Muscle of leg (tissue), 11 donors: ENCODE data around the gene RBMS1. TPM values are rescaled to one million over a fixed set of nuclear protein-coding genes. Genes with fewer than 3 reads are reported as not detected.

ENCODE experiments used
- DNase-seq: peaks from one replicate; pipeline ENCODE4 v3.0.0; 2013
- H3K27ac ChIP-seq: one replicate; pipeline ENCODE4 v1.5.1; 2013; ENCODE audit warnings: mild to moderate bottlenecking, low read length, control low read depth
- H3K27me3 ChIP-seq: one replicate; pipeline ENCODE4 v1.6.1; 2013; ENCODE audit warnings: low read length; ENCODE audit not compliant: control insufficient read depth, insufficient read depth
- H3K36me3 ChIP-seq: one replicate; pipeline ENCODE4 v1.6.1; 2013; ENCODE audit warnings: low read length; ENCODE audit not compliant: control insufficient read depth, insufficient read depth
- H3K4me1 ChIP-seq: one replicate; pipeline ENCODE4 v1.6.1; 2013; ENCODE audit warnings: low read length; ENCODE audit not compliant: control insufficient read depth, insufficient read depth
- H3K4me3 ChIP-seq: one replicate; pipeline ENCODE4 v1.5.1; 2013; ENCODE audit warnings: low read length, control low read depth
- H3K9me3 ChIP-seq: replicated peaks from 2 replicates; pipeline ENCODE4 v1.6.1; 2013; ENCODE audit warnings: low read depth, low read length; ENCODE audit not compliant: control insufficient read depth
- WGBS: methylation state at CpG from one replicate; pipeline ENCODE4 v1.1.5; 2013; ENCODE audit warnings: missing lambda C conversion rate; ENCODE audit not compliant: insufficient coverage; 5-methylcytosine and 5-hydroxymethylcytosine counted together
- polyA plus RNA-seq, 8 donors: library from polyadenylated mRNA; unstranded; fragments of 120-200 nt; gene quantifications; one replicate each; pipeline versions ENCODE4 v1.2.1 to v1.2.3, GENCODE V29; 2013; ENCODE audit warnings: inconsistent platforms in 1 of 8, low replicate concordance in 1 of 8; ENCODE audit not compliant: insufficient read length in 8 of 8, insufficient read depth in 1 of 8
- total RNA-seq: library from RNA; stranded (reverse); fragments of 120-200 nt; gene quantifications from one replicate; pipeline ENCODE4 v1.2.4, GENCODE V29; 2013

RBMS1 gene
- total and polyA plus RNA-seq, 9 donors: 41.4 to 71.7 (median 56.6) TPM

GRCh38 chr2:160245614-160246155 is 247.9 kb downstream of the RBMS1 start:
- H3K4me3 ChIP-seq: no peak overlapping the region
- H3K27ac ChIP-seq: no peak overlapping the region
- no peaks in the 10 kb centered on the region for H3K9me3 ChIP-seq
- WGBS: 42% methylated on average over 2 of the region's 5 CpGs
- DNase-seq: no peak
- no peaks in the 10 kb centered on the region for H3K36me3 ChIP-seq
- H3K4me1 ChIP-seq: peaks cover 36% of the 10 kb centered on the region
- no peaks in the 10 kb centered on the region for H3K27me3 ChIP-seq

GRCh38 chr2:160242893-160243564 is 250.6 kb downstream of the RBMS1 start:
- peak; percentile 47 for DNase-seq
- H3K4me1 ChIP-seq: peaks cover 43% of the 10 kb centered on the region
- no peaks in the 10 kb centered on the region for H3K36me3 ChIP-seq
- no peaks in the 10 kb centered on the region for H3K9me3 ChIP-seq
- H3K27ac ChIP-seq: peak overlapping the region; percentile 79
- no peak overlapping the region for H3K4me3 ChIP-seq
- no peaks in the 10 kb centered on the region for H3K27me3 ChIP-seq
- 0% methylated on average over 1 of the region's 3 CpGs for WGBS

GRCh38 chr2:160241251-160242137 is 252.1 kb downstream of the RBMS1 start:
- Histone ChIP-seq H3K4me3 (no peak overlapping the region), H3K36me3 (no peaks in the 10 kb centered on the region), H3K27ac (peak overlapping the region; percentile 79), H3K4me1 (peaks cover 35% of the 10 kb centered on the region), H3K27me3 (no peaks in the 10 kb centered on the region), H3K9me3 (no peaks in the 10 kb centered on the region)
- 70% methylated on average over 2 of the region's 4 CpGs for WGBS
- peak; percentile 60 for DNase-seq

GRCh38 chr2:160239436-160239835 is 254.2 kb downstream of the RBMS1 start:
- Histone ChIP-seq H3K36me3 (no peaks in the 10 kb centered on the region), H3K27me3 (no peaks in the 10 kb centered on the region), H3K4me3 (no peak overlapping the region), H3K9me3 (no peaks in the 10 kb centered on the region), H3K4me1 (peaks cover 29% of the 10 kb centered on the region), H3K27ac (no peak overlapping the region)
- DNase-seq: no peak
- 30% methylated on average over 2 of the region's 5 CpGs for WGBS

- WGBS: 77% methylated on average over 3 of the region's 4 CpGs
- H3K4me3 ChIP-seq: no peak overlapping the region
- H3K27ac ChIP-seq: no peak overlapping the region
Measured at GRCh38 chr2:160238392-160238791, 255.2 kb downstream of the RBMS1 start.

GRCh38 chr2:160232905-160233475 is 260.6 kb downstream of the RBMS1 start:
- Histone ChIP-seq H3K27me3 (no peaks in the 10 kb centered on the region), H3K9me3 (no peaks in the 10 kb centered on the region), H3K27ac (no peak overlapping the region), H3K4me1 (no peaks in the 10 kb centered on the region), H3K36me3 (no peaks in the 10 kb centered on the region), H3K4me3 (no peak overlapping the region)
- no CpG with 5 or more reads among the region's 3 CpGs for WGBS
- no peak for DNase-seq

More at GRCh38 chr2:160238392-160238791, 255.2 kb downstream of the RBMS1 start:
- no peaks in the 10 kb centered on the region for H3K9me3 ChIP-seq
- peaks cover 20% of the 10 kb centered on the region for H3K4me1 ChIP-seq
- no peaks in the 10 kb centered on the region for H3K36me3 ChIP-seq
- no peak for DNase-seq
- H3K27me3 ChIP-seq: no peaks in the 10 kb centered on the region

GRCh38 chr2:160229591-160229990 is 264.0 kb downstream of the RBMS1 start:
- Histone ChIP-seq H3K4me1 (peaks cover 11% of the 10 kb centered on the region), H3K4me3 (no peak overlapping the region), H3K27ac (no peak overlapping the region), H3K9me3 (no peaks in the 10 kb centered on the region), H3K27me3 (no peaks in the 10 kb centered on the region), H3K36me3 (no peaks in the 10 kb centered on the region)
- no CpG with 5 or more reads among the region's 1 CpG for WGBS
- DNase-seq: no peak

- Histone ChIP-seq H3K36me3 (no peaks in the 10 kb centered on the region), H3K9me3 (no peaks in the 10 kb centered on the region), H3K27ac (no peak overlapping the region), H3K27me3 (no peaks in the 10 kb centered on the region), H3K4me3 (no peak overlapping the region), H3K4me1 (peaks cover 11% of the 10 kb centered on the region)
- no peak for DNase-seq
- no CpG with 5 or more reads among the region's 5 CpGs for WGBS
Measured at GRCh38 chr2:160228141-160228917, 265.3 kb downstream of the RBMS1 start.

GRCh38 chr2:160227293-160227915 is 266.2 kb downstream of the RBMS1 start:
- H3K4me1 ChIP-seq: peaks cover 12% of the 10 kb centered on the region
- no peaks in the 10 kb centered on the region for H3K36me3 ChIP-seq
- no peak overlapping the region for H3K4me3 ChIP-seq
- H3K9me3 ChIP-seq: no peaks in the 10 kb centered on the region
- H3K27me3 ChIP-seq: no peaks in the 10 kb centered on the region
- no peak overlapping the region for H3K27ac ChIP-seq
- WGBS: 49% methylated on average over 5 of the region's 5 CpGs
- DNase-seq: no peak
